ENCODE data around the gene KRTAP10-3.

DNA sequence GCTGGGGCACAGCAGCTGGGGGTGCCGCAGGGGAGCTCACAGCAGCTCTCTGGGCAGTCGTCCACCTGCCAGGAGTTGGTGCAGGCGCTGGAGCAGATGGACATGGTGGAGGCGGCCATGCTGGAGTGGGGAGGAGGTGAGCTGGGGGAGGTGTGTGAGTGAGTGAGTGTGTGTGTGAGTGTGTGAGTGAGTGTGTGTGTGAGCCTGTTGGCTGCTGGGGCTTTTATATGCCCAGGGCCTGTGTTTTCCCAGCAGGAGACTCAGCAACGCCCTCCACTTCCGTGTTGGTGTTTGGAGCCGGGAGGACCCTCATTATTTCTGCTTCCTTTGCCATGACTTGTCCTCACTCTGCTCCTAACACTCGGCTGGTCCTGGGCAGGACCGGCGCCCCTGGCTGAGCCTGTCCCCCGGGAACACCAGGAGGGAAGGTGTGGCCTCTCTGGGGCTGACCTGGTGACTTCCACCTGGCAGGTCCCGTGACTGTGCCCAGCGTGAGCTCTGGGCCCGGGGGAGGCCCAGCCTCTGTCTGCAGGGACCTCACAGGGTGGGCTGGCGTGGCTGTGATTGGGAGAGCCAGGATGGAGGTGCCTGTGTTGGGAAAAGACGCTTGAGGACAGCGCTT lies 7.1 kb downstream of the KRTAP10-3 start, which contains the start of gene KRTAP10-2:
- TF ChIP-seq SOX13 (IDR thresholded peaks at IDR 0.05), result no peak
- no peak for TF ChIP-seq SOX13 (CRISPR knock-in tag; conservative IDR thresholded peaks at IDR 0.05 in 1 of 2, IDR thresholded peaks at IDR 0.05 in 1 of 2)
- no peak for TF ChIP-seq TOPORS (CRISPR knock-in tag; IDR thresholded peaks at IDR 0.05)
- TF ChIP-seq, protein P1, sequence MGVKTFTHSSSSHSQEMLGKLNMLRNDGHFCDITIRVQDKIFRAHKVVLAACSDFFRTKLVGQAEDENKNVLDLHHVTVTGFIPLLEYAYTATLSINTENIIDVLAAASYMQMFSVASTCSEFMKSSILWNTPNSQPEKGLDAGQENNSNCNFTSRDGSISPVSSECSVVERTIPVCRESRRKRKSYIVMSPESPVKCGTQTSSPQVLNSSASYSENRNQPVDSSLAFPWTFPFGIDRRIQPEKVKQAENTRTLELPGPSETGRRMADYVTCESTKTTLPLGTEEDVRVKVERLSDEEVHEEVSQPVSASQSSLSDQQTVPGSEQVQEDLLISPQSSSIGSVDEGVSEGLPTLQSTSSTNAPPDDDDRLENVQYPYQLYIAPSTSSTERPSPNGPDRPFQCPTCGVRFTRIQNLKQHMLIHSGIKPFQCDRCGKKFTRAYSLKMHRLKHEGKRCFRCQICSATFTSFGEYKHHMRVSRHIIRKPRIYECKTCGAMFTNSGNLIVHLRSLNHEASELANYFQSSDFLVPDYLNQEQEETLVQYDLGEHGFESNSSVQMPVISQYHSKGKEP (CRISPR knock-in tag; IDR thresholded peaks at IDR 0.05), result no peak
- TF ChIP-seq, protein P2, sequence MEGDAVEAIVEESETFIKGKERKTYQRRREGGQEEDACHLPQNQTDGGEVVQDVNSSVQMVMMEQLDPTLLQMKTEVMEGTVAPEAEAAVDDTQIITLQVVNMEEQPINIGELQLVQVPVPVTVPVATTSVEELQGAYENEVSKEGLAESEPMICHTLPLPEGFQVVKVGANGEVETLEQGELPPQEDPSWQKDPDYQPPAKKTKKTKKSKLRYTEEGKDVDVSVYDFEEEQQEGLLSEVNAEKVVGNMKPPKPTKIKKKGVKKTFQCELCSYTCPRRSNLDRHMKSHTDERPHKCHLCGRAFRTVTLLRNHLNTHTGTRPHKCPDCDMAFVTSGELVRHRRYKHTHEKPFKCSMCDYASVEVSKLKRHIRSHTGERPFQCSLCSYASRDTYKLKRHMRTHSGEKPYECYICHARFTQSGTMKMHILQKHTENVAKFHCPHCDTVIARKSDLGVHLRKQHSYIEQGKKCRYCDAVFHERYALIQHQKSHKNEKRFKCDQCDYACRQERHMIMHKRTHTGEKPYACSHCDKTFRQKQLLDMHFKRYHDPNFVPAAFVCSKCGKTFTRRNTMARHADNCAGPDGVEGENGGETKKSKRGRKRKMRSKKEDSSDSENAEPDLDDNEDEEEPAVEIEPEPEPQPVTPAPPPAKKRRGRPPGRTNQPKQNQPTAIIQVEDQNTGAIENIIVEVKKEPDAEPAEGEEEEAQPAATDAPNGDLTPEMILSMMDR (CRISPR knock-in tag; IDR thresholded peaks at IDR 0.05), result no peak
- no peak for TF ChIP-seq NCOA1 (CRISPR knock-in tag; IDR thresholded peaks at IDR 0.05)
- TF ChIP-seq, protein P3, sequence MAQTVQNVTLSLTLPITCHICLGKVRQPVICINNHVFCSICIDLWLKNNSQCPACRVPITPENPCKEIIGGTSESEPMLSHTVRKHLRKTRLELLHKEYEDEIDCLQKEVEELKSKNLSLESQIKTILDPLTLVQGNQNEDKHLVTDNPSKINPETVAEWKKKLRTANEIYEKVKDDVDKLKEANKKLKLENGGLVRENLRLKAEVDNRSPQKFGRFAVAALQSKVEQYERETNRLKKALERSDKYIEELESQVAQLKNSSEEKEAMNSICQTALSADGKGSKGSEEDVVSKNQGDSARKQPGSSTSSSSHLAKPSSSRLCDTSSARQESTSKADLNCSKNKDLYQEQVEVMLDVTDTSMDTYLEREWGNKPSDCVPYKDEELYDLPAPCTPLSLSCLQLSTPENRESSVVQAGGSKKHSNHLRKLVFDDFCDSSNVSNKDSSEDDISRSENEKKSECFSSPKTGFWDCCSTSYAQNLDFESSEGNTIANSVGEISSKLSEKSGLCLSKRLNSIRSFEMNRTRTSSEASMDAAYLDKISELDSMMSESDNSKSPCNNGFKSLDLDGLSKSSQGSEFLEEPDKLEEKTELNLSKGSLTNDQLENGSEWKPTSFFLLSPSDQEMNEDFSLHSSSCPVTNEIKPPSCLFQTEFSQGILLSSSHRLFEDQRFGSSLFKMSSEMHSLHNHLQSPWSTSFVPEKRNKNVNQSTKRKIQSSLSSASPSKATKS (CRISPR knock-in tag; IDR thresholded peaks at IDR 0.05), result no peak
- no peak for TF ChIP-seq ZNF274 (CRISPR knock-in tag; IDR thresholded peaks at IDR 0.05)
- TF ChIP-seq, protein P4, sequence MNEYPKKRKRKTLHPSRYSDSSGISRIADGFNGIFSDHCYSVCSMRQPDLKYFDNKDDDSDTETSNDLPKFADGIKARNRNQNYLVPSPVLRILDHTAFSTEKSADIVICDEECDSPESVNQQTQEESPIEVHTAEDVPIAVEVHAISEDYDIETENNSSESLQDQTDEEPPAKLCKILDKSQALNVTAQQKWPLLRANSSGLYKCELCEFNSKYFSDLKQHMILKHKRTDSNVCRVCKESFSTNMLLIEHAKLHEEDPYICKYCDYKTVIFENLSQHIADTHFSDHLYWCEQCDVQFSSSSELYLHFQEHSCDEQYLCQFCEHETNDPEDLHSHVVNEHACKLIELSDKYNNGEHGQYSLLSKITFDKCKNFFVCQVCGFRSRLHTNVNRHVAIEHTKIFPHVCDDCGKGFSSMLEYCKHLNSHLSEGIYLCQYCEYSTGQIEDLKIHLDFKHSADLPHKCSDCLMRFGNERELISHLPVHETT (CRISPR knock-in tag; conservative IDR thresholded peaks at IDR 0.05), result no peak
- no peak for TF ChIP-seq POLR2A (IDR thresholded peaks at IDR 0.05; ENCODE audit: insufficient read depth in 1 of 2, low read depth in 2 of 2, low read length in 2 of 2)
- no peak for TF ChIP-seq ZBTB2 (CRISPR knock-in tag; IDR thresholded peaks at IDR 0.05; ENCODE audit: low read depth)
